Peyer's patch (tissue), 4 donors: Measurements from ENCODE around the gene FBXW7.

Source experiments
- POLR2A ChIP-seq, 2 donors: fragments of 450-650 bp; IDR thresholded peaks; one replicate each; pipeline ENCODE4 v1.5.1; 2017; ENCODE audit warnings: antibody characterized with exemption in 2 of 2, mild to moderate bottlenecking in 2 of 2, moderate library complexity in 2 of 2
- TF ChIP-seq, protein P1 (sequence below), 6 experiments: fragments of 450-650 bp in 4 of 6; fragments of 200-600 bp in 2 of 6; sonication (generic) in 1 of 6; IDR thresholded peaks; one replicate each; pipeline ENCODE4 v1.5.1; 2017 to 2019; ENCODE audit warnings: antibody characterized with exemption in 6 of 6, mild to moderate bottlenecking in 3 of 6, moderate library complexity in 1 of 6

GRCh38 chr4:152448854-152449253 lies 87.0 kb downstream of the FBXW7 start:
- TF ChIP-seq, protein P1, sequence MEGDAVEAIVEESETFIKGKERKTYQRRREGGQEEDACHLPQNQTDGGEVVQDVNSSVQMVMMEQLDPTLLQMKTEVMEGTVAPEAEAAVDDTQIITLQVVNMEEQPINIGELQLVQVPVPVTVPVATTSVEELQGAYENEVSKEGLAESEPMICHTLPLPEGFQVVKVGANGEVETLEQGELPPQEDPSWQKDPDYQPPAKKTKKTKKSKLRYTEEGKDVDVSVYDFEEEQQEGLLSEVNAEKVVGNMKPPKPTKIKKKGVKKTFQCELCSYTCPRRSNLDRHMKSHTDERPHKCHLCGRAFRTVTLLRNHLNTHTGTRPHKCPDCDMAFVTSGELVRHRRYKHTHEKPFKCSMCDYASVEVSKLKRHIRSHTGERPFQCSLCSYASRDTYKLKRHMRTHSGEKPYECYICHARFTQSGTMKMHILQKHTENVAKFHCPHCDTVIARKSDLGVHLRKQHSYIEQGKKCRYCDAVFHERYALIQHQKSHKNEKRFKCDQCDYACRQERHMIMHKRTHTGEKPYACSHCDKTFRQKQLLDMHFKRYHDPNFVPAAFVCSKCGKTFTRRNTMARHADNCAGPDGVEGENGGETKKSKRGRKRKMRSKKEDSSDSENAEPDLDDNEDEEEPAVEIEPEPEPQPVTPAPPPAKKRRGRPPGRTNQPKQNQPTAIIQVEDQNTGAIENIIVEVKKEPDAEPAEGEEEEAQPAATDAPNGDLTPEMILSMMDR (IDR thresholded peaks at IDR 0.05), result no peak
- TF ChIP-seq POLR2A (IDR thresholded peaks at IDR 0.05), result no peak
